ENCODE measurements around the gene AKAP8. TPM values are rescaled to one million over a fixed set of nuclear protein-coding genes. Genes with fewer than 3 reads are reported as not detected.
"Not testable (repeated sequence)": the region's sequence is repeated elsewhere in the genome, so short reads cannot be mapped to it uniquely, and the experiment has no call there.

Gene AKAP8
- total RNA-seq, 1 donor from 2014 or later: 37.0 TPM

GRCh38 chr19:15412832-15413231 lies 33.2 kb upstream of the AKAP8 start:
- peaks cover 25% of the 10 kb centered on the region for H3K4me1 Mint-ChIP-seq (ENCODE audit: unreplicated experiment)
- H3K4me3 Mint-ChIP-seq: peak overlapping the region; percentile 31
- H3K9me3 Mint-ChIP-seq: no peaks in the 10 kb centered on the region
- TF ChIP-seq CTCF (conservative IDR thresholded peaks at IDR 0.05): no peak
- no peaks in the 10 kb centered on the region for H3K27me3 Mint-ChIP-seq
- H3K27ac Mint-ChIP-seq: peak overlapping the region; percentile 89
- no peak for DNase-seq (ENCODE audit: extremely low spot score, unreplicated experiment)
- peaks cover 19% of the 10 kb centered on the region for H3K36me3 Mint-ChIP-seq

- not testable (repeated sequence) for H3K4me3 Mint-ChIP-seq, H3K27ac Mint-ChIP-seq
- peaks cover 14% of the 10 kb centered on the region for H3K36me3 Mint-ChIP-seq
Measured at GRCh38 chr19:15411351-15411750, 31.8 kb upstream of the AKAP8 start.

DNA sequence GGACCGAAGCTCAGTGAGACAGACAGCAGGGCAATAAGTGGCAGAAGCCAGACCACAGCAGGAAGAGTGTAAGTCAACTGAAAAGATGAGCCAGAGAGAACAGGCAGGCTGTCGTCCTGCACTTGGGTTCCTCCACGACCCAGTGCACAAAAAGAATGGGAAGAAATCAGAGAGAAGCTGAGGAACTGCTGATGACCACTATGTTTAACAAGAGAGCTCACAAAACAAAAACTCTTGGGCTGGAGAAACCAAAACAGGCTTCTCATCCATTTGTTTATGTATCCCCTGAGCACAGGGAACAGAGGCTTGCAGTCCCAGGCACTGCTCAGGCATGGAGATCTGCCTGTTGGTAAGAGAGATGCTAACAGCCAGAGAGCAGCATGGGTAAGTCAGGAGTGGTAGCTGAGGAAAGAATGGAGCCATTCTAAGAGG lies 25.2 kb upstream of the AKAP8 start:
- H3K36me3 Mint-ChIP-seq: peaks cover 16% of the 10 kb centered on the region
- no peak for TF ChIP-seq CTCF (conservative IDR thresholded peaks at IDR 0.05)
- H3K27me3 Mint-ChIP-seq: no peaks in the 10 kb centered on the region
- H3K4me3 Mint-ChIP-seq: no peak overlapping the region
- no peak for DNase-seq (ENCODE audit: extremely low spot score, unreplicated experiment)
- no peaks in the 10 kb centered on the region for H3K9me3 Mint-ChIP-seq
- H3K27ac Mint-ChIP-seq: no peak overlapping the region
- H3K4me1 Mint-ChIP-seq (ENCODE audit: unreplicated experiment): peaks cover 11% of the 10 kb centered on the region

More at GRCh38 chr19:15411351-15411750, 31.8 kb upstream of the AKAP8 start:
- DNase-seq (ENCODE audit: extremely low spot score, unreplicated experiment); H3K9me3 Mint-ChIP-seq; H3K27me3 Mint-ChIP-seq: not testable (repeated sequence)
- H3K4me1 Mint-ChIP-seq (ENCODE audit: unreplicated experiment): peaks cover 16% of the 10 kb centered on the region

DNA sequence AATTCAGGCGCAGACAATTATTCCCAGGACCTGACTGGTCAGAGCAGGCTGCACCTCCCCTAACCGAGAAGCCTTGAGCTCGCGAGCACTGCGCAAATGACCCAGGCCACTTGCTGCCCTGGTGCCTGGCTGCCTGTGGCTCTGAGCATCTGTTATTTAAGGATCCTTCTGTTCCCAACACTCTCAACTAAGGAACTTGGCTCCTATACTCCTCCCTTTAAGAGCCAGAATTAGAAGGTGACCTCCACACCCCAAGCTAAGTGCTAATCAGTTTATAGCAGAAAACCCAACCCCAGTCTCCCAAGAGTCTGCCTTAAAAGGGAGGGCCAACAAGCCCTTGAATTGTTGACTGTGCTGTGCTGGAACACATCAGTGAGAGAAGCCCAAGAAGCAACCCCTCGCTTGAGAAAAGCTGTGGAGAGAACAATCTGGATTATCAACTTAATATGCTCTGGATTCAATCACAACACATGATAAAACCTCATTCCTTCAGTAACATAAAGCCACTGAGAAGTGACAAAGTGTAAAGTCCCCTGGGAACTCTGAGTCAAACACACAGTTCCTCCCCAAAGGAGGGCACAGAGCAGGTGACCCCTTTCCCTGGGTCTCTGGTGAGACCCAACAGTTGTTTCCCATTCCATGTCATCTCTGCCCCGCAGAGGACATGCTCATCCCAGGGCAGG lies 24.7 kb upstream of the AKAP8 start:
- H3K4me3 Mint-ChIP-seq: no peak overlapping the region
- no peaks in the 10 kb centered on the region for H3K9me3 Mint-ChIP-seq
- H3K36me3 Mint-ChIP-seq: peaks cover 13% of the 10 kb centered on the region
- H3K27me3 Mint-ChIP-seq: no peaks in the 10 kb centered on the region
- no peak overlapping the region for H3K27ac Mint-ChIP-seq
- DNase-seq (ENCODE audit: extremely low spot score, unreplicated experiment): no peak
- TF ChIP-seq CTCF (conservative IDR thresholded peaks at IDR 0.05): no peak
- H3K4me1 Mint-ChIP-seq (ENCODE audit: unreplicated experiment): peaks cover 11% of the 10 kb centered on the region

- H3K36me3 Mint-ChIP-seq: peaks cover 10% of the 10 kb centered on the region
- TF ChIP-seq CTCF (conservative IDR thresholded peaks at IDR 0.05): no peak
- H3K27me3 Mint-ChIP-seq: no peaks in the 10 kb centered on the region
- H3K4me1 Mint-ChIP-seq (ENCODE audit: unreplicated experiment): peaks cover 11% of the 10 kb centered on the region
- no peak overlapping the region for H3K4me3 Mint-ChIP-seq
- no peaks in the 10 kb centered on the region for H3K9me3 Mint-ChIP-seq
- peak overlapping the region; percentile 22 for H3K27ac Mint-ChIP-seq
- no peak for DNase-seq (ENCODE audit: extremely low spot score, unreplicated experiment)
Measured at GRCh38 chr19:15403151-15403531, 23.6 kb upstream of the AKAP8 start.

DNA sequence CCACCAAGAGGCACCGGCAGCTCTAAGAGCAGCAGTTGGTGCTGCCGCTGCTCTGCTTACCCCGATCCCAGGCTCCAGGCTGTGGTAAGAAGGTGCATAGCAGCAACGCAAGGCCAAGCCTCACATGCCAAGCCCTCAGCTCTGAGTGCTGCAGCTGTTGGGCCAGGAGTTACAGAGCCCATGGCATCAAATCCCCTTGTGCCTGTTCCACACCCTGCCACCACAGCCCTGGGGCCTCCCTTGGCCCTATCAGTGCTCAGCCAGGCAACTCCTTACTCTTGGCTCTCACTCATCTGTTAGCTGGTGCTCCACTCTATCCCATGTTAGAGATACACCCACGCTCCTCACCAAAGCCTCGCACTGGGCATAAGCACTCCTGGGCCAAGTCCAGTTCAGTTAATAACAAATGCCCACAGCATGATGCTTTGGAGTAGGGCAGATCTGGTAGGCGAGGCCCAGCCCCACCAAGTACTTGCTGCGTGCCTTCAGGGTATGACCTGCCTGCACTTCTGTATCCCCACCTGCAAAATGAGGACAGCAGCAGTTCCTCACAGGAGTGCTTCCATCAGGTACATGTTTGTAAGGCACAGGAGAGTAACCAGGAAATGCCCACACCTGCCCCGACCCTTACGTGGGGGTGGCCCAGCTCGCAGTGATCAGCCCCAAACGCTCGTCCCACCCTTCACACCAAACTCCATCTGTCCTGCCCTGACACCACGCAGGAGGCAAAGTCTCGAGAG lies 23.0 kb upstream of the AKAP8 start:
- TF ChIP-seq CTCF (conservative IDR thresholded peaks at IDR 0.05): no peak
- Mint-ChIP-seq H3K27ac (no peak overlapping the region), H3K4me3 (no peak overlapping the region), H3K4me1 (ENCODE audit: unreplicated experiment) (peaks cover 11% of the 10 kb centered on the region), H3K9me3 (no peaks in the 10 kb centered on the region), H3K27me3 (no peaks in the 10 kb centered on the region), H3K36me3 (peaks cover 11% of the 10 kb centered on the region)
- no peak for DNase-seq (ENCODE audit: extremely low spot score, unreplicated experiment)
